SJCRH30 (cell line): Measurements from ENCODE around the gene CUL2. TPM values are rescaled to one million over a fixed set of nuclear protein-coding genes. Genes with fewer than 3 reads are reported as not detected.
A peak's percentile ranks its signal among the peaks of the same experiment; 100 is the strongest.
"Not testable (repeated sequence)": the region's sequence is repeated elsewhere in the genome, so short reads cannot be mapped to it uniquely, and the experiment has no call there.

Experiments used
- DNase-seq, 2 experiments: peaks; one replicate each; pipeline ENCODE4 v3.0.0-alpha.2; 2015 to 2020
- H3K27ac ChIP-seq: fragments of 250-450 bp; sonication (Bioruptor Pico); 2 replicates; pipeline ENCODE4 v1.5.1; 2020; ENCODE audit warnings: mild to moderate bottlenecking, moderate library complexity
- H3K27me3 ChIP-seq: fragments of 250-450 bp; sonication (Bioruptor Pico); 2 replicates; pipeline ENCODE4 v1.5.1; 2020; ENCODE audit warnings: mild to moderate bottlenecking, moderate library complexity
- H3K36me3 ChIP-seq: fragments of 250-450 bp; sonication (Bioruptor Pico); 2 replicates; pipeline ENCODE4 v1.5.1; 2020; ENCODE audit warnings: mild to moderate bottlenecking, moderate library complexity
- H3K4me1 ChIP-seq: fragments of 250-450 bp; sonication (Bioruptor Pico); 2 replicates; pipeline ENCODE4 v1.5.1; 2020; ENCODE audit warnings: mild to moderate bottlenecking, moderate library complexity
- H3K4me3 ChIP-seq: fragments of 250-450 bp; sonication (Bioruptor Pico); 2 replicates; pipeline ENCODE4 v1.5.1; 2020; ENCODE audit warnings: mild to moderate bottlenecking, moderate library complexity
- H3K9me3 ChIP-seq: fragments of 250-450 bp; sonication (Bioruptor Pico); replicated peaks from 2 replicates; pipeline ENCODE4 v1.5.1; 2020; ENCODE audit warnings: mild to moderate bottlenecking, moderate library complexity
- total RNA-seq: library from RNA; depleted of rRNA; stranded (reverse); fragments of >200 nt; shearing (Covaris generic); gene quantifications from 2 replicates; pipeline ENCODE4 v1.2.3, GENCODE V29; 2014

Gene CUL2
- total RNA-seq, 1 experiment from 2014 or later = 51.4 TPM

GRCh38 chr10:35097510-35097909, 7.4 kb upstream of the CUL2 start:
- no peaks in the 10 kb centered on the region for H3K9me3 ChIP-seq
- H3K4me3 ChIP-seq = no peak overlapping the region
- no peak overlapping the region for H3K27ac ChIP-seq
- H3K36me3 ChIP-seq = no peaks in the 10 kb centered on the region
- H3K4me1 ChIP-seq = no peaks in the 10 kb centered on the region
- H3K27me3 ChIP-seq = no peaks in the 10 kb centered on the region
- no peak for DNase-seq

- Histone ChIP-seq H3K4me1 (no peaks in the 10 kb centered on the region), H3K36me3 (no peaks in the 10 kb centered on the region), H3K27ac (no peak overlapping the region), H3K4me3 (no peak overlapping the region), H3K27me3 (no peaks in the 10 kb centered on the region), H3K9me3 (no peaks in the 10 kb centered on the region)
- no peak for DNase-seq
These were observed 6.2 kb upstream of the CUL2 start for GRCh38 chr10:35096312-35096711.

GRCh38 chr10:35092851-35093250, 2.7 kb upstream of the CUL2 start:
- no peak overlapping the region for H3K27ac ChIP-seq
- H3K27me3 ChIP-seq = no peaks in the 10 kb centered on the region
- 0 out of 2 replicates have a peak, but pooled peaks cover 5% of the 10 kb centered on the region for H3K4me1 ChIP-seq
- DNase-seq = peak in 1 of 2 experiments; percentile 5
- H3K9me3 ChIP-seq = no peaks in the 10 kb centered on the region
- no peaks in the 10 kb centered on the region for H3K36me3 ChIP-seq
- H3K4me3 ChIP-seq = no peak overlapping the region

- no peak for DNase-seq
- H3K9me3 ChIP-seq = no peaks in the 10 kb centered on the region
- H3K36me3 ChIP-seq = no peaks in the 10 kb centered on the region
- H3K4me1 ChIP-seq = 0 out of 2 replicates have a peak, but pooled peaks cover 5% of the 10 kb centered on the region
- no peak overlapping the region for H3K27ac ChIP-seq
- no peaks in the 10 kb centered on the region for H3K27me3 ChIP-seq
- no peak overlapping the region for H3K4me3 ChIP-seq
These were observed 2.1 kb upstream of the CUL2 start for GRCh38 chr10:35091994-35092790.

- Histone ChIP-seq H3K9me3 (no peaks in the 10 kb centered on the region), H3K27ac (peak overlapping the region; percentile 89), H3K4me1 (0 out of 2 replicates have a peak, but pooled peaks cover 5% of the 10 kb centered on the region), H3K4me3 (peak overlapping the region; percentile 93), H3K36me3 (no peaks in the 10 kb centered on the region), H3K27me3 (no peaks in the 10 kb centered on the region)
- DNase-seq = peak in 1 of 2 experiments; percentile 22
These were observed 455 bp downstream of the CUL2 start for GRCh38 chr10:35089611-35090161.

- H3K27ac ChIP-seq = no peak overlapping the region
- no peak for DNase-seq
- H3K36me3 ChIP-seq = no peaks in the 10 kb centered on the region
- H3K27me3 ChIP-seq = no peaks in the 10 kb centered on the region
- H3K4me3 ChIP-seq = no peak overlapping the region
- no peaks in the 10 kb centered on the region for H3K9me3 ChIP-seq
- H3K4me1 ChIP-seq = no peaks in the 10 kb centered on the region
These were observed 6.9 kb downstream of the CUL2 start for GRCh38 chr10:35083242-35083641.

GRCh38 chr10:35080261-35080660, 9.9 kb downstream of the CUL2 start:
- H3K27me3 ChIP-seq, DNase-seq, H3K4me1 ChIP-seq, H3K36me3 ChIP-seq, H3K9me3 ChIP-seq, H3K4me3 ChIP-seq, H3K27ac ChIP-seq: not testable (repeated sequence)

GRCh38 chr10:35079763-35080162, 10.4 kb downstream of the CUL2 start:
- no peak for DNase-seq
- Histone ChIP-seq H3K4me3 (no peak overlapping the region), H3K27ac (no peak overlapping the region)

GRCh38 chr10:35079265-35079664, 10.9 kb downstream of the CUL2 start:
- Histone ChIP-seq H3K9me3 (no peaks in the 10 kb centered on the region), H3K4me1 (no peaks in the 10 kb centered on the region), H3K27me3 (no peaks in the 10 kb centered on the region), H3K36me3 (no peaks in the 10 kb centered on the region), H3K4me3 (no peak overlapping the region), H3K27ac (no peak overlapping the region)
- no peak for DNase-seq

More at GRCh38 chr10:35079763-35080162, 10.4 kb downstream of the CUL2 start:
- H3K4me1 ChIP-seq = no peaks in the 10 kb centered on the region
- no peaks in the 10 kb centered on the region for H3K27me3 ChIP-seq
- no peaks in the 10 kb centered on the region for H3K9me3 ChIP-seq
- no peaks in the 10 kb centered on the region for H3K36me3 ChIP-seq

- no peak for DNase-seq
- H3K27me3 ChIP-seq = no peaks in the 10 kb centered on the region
- 0 out of 2 replicates have a peak, but pooled peaks cover 1% of the 10 kb centered on the region for H3K36me3 ChIP-seq
- no peaks in the 10 kb centered on the region for H3K4me1 ChIP-seq
- no peak overlapping the region for H3K4me3 ChIP-seq
- H3K27ac ChIP-seq = no peak overlapping the region
- H3K9me3 ChIP-seq = no peaks in the 10 kb centered on the region
These were observed 14.9 kb downstream of the CUL2 start for GRCh38 chr10:35075228-35075627.

GRCh38 chr10:35074266-35074665, 15.9 kb downstream of the CUL2 start:
- H3K4me3 ChIP-seq = no peak overlapping the region
- H3K4me1 ChIP-seq = no peaks in the 10 kb centered on the region
- DNase-seq = no peak
- H3K9me3 ChIP-seq = no peaks in the 10 kb centered on the region
- no peak overlapping the region for H3K27ac ChIP-seq
- no peaks in the 10 kb centered on the region for H3K27me3 ChIP-seq
- 0 out of 2 replicates have a peak, but pooled peaks cover 3% of the 10 kb centered on the region for H3K36me3 ChIP-seq

GRCh38 chr10:35070521-35070920, 19.6 kb downstream of the CUL2 start:
- no peak overlapping the region for H3K27ac ChIP-seq
- no peak overlapping the region for H3K4me3 ChIP-seq
- H3K36me3 ChIP-seq = peaks cover 16% of the 10 kb centered on the region
- H3K27me3 ChIP-seq = no peaks in the 10 kb centered on the region
- no peak for DNase-seq
- H3K4me1 ChIP-seq = no peaks in the 10 kb centered on the region
- no peaks in the 10 kb centered on the region for H3K9me3 ChIP-seq

GRCh38 chr10:35063837-35064454, 26.2 kb downstream of the CUL2 start:
- no peak overlapping the region for H3K4me3 ChIP-seq
- no peaks in the 10 kb centered on the region for H3K27me3 ChIP-seq
- H3K27ac ChIP-seq = no peak overlapping the region
- H3K36me3 ChIP-seq = peaks cover 23% of the 10 kb centered on the region
- no peak for DNase-seq
- peaks cover 2% of the 10 kb centered on the region; the same call in 1 of the 2 replicates for H3K4me1 ChIP-seq
- H3K9me3 ChIP-seq = no peaks in the 10 kb centered on the region

- no peak overlapping the region for H3K4me3 ChIP-seq
- H3K27ac ChIP-seq = no peak overlapping the region
- DNase-seq = no peak
- peaks cover 13% of the 10 kb centered on the region for H3K36me3 ChIP-seq
- H3K9me3 ChIP-seq = no peaks in the 10 kb centered on the region
- H3K27me3 ChIP-seq = no peaks in the 10 kb centered on the region
- peaks cover 9% of the 10 kb centered on the region for H3K4me1 ChIP-seq
These were observed 30.7 kb downstream of the CUL2 start for GRCh38 chr10:35059481-35059880.

- no peaks in the 10 kb centered on the region for H3K9me3 ChIP-seq
- peaks cover 9% of the 10 kb centered on the region for H3K4me1 ChIP-seq
- DNase-seq = peak; percentile 49 to 66
- peaks cover 13% of the 10 kb centered on the region for H3K36me3 ChIP-seq
- H3K4me3 ChIP-seq = no peak overlapping the region
- H3K27me3 ChIP-seq = no peaks in the 10 kb centered on the region
- H3K27ac ChIP-seq = peak overlapping the region; percentile 53
These were observed 31.5 kb downstream of the CUL2 start for GRCh38 chr10:35058686-35059085.
